GM12873 (cell line): ENCODE data around the gene PRR19.
A peak's percentile ranks its signal among the peaks of the same experiment; 100 is the strongest.

ENCODE experiments used
- TF ChIP-seq, protein P1 (sequence below): IDR thresholded peaks from 2 replicates; pipeline ENCODE4 v1.5.1; 2012; ENCODE audit warnings: low read depth, mild to moderate bottlenecking, moderate library complexity, low read length, control low read depth; ENCODE audit not compliant: insufficient read depth; ENCODE audit errors: missing control alignments

The PRR19 gene

DNA sequence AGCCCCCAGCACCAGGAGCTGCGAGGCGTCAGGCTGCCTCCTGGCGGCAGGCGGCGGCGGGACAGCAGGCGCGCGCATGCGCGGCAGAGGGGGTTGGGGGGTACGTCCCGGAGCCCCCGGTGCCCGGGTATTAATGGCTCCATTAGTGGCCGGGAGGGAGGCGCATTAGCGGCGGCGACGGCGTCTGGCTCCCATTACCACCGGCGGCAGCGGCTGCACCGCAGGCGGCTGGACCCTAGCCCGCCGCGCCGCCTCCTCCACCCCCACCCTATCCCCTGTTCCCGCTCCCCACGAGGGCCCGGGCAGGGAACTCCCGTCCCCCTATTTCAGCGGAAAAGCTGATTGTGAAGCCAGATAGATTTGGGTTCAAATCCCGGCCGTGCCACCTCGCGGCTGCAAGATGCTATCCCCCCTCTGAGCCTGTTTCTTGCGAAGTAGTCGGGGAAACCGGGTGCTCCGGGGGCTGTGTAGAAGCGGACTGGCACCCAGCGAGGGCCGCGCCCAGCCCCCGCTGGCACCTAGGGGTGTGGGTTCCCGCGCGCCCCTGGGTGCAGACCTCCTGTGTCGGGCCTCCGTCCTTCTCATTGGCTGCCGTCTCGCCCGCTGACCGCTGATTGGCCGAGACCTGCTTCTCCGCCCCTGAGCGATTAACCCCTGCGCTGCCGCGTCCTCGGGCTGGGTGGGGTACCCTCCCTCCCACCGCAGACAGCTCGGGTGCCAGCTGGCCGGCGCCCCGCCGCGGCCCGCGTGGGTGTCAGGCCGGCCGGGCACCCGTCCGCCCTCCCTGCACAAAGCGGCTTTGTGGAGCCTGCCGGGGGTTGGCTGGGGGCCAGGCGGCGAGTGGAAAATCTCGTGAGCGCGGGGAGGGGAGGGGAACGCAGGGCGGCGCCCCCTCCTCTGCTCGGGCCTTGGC is 21.8 kb upstream of the PRR19 start:
- TF ChIP-seq, protein P1, sequence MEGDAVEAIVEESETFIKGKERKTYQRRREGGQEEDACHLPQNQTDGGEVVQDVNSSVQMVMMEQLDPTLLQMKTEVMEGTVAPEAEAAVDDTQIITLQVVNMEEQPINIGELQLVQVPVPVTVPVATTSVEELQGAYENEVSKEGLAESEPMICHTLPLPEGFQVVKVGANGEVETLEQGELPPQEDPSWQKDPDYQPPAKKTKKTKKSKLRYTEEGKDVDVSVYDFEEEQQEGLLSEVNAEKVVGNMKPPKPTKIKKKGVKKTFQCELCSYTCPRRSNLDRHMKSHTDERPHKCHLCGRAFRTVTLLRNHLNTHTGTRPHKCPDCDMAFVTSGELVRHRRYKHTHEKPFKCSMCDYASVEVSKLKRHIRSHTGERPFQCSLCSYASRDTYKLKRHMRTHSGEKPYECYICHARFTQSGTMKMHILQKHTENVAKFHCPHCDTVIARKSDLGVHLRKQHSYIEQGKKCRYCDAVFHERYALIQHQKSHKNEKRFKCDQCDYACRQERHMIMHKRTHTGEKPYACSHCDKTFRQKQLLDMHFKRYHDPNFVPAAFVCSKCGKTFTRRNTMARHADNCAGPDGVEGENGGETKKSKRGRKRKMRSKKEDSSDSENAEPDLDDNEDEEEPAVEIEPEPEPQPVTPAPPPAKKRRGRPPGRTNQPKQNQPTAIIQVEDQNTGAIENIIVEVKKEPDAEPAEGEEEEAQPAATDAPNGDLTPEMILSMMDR: peak; percentile 95

DNA sequence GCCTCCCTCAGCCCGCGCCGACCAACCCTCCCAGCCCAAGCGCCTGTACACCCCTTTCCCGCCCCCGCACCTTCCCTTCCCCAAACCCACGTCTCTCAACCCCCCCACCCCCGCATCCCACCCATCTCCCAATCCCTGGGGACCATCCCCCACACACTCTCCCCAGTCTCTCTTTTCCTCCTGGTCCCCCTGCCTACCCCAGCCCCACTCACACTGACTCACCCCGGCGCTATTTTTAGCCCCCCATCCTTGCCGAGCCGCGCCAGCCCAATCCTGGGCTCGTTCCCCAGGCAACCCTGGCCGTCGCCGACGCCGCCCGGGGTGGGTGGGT is 21.2 kb upstream of the PRR19 start:
- TF ChIP-seq, protein P1: no peak

DNA sequence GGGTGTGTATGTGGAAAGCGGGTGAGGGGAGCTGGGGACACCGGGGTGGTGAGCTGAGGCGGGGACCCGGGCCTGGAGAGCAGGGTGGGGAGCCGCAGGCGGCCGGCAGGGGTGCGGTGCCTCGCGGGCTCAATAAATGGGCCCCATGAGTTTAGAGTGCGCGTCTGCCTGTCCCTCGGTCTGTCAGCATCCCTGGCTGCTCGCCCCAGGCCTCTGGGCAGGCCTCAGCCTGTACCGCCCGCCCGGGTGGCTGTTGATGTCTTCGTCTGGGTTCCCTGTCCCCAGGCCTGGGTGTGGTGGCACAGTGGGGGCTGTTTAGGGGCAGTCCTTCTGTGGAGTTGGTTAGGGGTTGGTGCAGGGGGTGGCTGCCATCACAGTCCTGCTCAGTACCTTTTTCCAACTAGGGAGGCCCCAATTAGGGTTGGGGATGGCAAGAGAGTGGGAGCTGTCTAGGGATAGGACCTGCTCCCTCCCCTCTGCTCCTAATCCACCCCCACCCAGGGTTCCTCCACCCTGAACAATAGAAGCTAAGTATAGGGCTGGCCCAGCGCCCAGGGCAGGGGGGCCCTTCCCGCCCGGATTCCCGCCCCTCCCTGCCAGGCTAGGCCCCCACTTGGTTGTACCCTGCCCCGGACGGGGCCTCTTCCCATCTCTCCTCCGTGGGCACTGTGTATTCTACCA is 20.6 kb upstream of the PRR19 start:
- TF ChIP-seq, protein P1: peak; percentile 36

DNA sequence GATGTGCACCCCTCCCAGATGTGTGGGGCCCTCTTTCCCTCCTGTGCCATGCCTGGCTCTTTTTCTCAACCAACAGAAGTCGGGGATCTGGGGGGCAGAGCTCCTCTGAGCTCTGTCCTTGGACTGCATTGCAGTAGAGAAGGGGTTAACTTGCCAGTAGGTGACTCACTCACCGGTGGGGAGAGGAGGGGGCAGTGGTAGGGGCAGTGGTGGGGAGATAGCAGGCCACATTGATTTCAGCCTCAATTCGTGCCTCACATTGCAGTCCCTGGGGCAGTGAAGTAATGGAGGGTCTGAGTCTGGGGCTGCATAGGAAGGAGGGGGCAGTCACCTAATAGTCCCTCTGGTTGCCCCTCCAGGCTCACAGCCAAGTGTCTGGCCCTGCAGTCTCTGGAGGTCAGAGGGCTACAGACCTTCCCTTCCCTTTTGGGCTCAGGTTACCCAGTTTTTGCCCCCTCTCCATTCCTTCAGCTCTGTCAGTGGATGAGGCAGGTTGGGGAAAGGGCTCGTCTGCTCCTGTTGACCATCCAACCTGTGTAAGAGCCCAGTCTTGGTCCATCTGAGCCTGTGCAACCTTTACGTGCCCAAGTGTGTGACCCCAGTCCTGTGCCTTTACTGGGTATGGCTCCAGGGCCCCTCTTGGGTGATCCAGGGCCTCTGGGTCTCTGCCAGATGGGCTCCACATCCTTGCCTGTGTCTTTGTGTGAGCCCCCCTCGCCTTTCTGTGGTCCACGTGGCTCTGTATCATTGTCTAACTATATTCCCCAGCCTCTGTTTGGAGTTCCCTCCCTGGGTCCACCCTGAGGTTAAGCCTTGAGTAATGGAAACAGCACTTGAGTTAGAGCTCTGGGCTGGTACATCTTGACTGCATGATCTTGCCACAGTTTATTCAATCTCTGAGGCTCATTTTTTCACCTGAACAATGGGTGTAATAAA is 19.8 kb upstream of the PRR19 start:
- TF ChIP-seq, protein P1: no peak

DNA sequence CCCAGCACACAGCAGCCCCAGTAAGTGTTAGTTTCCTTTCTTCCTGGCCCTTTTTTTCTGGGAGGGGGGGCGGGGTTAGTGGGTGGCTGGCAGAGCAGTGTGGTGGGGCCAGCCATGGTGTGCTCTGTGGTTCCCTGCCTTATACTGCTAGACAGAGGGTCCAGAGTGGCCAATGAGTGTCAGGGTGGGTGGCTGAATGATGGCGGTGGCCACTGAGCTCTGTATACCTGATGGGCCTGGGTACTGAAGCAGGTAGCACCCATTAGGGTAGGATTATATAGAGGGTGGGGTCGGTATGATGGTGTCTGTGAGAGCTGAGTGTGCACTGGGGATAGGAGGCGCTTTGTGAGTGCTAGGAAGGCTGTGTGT is 19.1 kb upstream of the PRR19 start:
- TF ChIP-seq, protein P1: no peak

DNA sequence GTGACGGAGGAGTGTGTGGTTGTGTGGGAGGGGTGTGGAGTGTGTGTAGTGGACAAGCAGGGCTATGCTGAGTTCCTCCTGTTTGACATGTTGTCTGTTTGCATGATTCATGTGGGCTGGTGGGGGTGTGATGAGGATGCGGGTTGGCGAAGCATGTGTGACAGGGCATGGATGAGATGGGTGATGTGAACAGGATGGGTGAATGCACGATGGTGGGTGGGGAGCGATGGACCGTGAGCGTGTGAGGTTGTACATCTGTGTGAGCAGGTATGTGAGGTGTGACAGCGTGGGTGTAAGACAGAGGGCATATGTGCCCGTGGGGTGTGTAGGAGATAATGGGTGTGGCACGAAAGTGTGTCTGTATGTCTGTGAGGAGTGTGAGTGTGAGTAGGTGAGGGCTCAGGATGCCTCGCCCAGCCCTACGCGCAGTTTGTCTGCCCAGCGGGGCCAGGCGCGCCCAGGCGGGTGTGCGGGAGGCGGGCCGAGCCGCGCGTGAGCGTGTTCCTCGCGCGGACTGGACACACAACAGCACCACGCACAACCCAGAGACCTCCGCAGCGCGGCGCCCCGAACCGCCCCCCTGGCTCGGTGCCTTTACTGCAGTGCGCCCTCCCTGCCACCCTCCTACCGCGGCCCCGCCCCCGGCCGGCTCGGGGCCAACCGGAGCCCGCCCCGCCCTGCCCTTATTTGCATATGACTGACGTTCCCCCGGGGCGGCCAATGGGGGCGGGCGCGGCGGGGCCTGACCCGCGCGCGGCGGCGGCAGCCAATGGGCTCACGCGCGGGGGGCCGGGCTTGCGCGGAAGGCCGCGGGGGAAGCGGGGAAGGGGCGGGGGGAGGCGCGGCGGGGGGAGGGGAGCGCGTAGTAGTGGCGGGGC is 18.5 kb upstream of the PRR19 start:
- TF ChIP-seq, protein P1: no peak
